Caco-2 (cell line): ENCODE data around the gene UTS2R. TPM values are rescaled to one million over a fixed set of nuclear protein-coding genes. Genes with fewer than 3 reads are reported as not detected.

Source experiments
- BruUV-seq: library from RNA; stranded (reverse); fragments of 400-500 nt; replicated peaks from 2 replicates; lab custom pipeline; 2021; lab: Mats Ljungman, UMichigan
- CTCF ChIA-PET: fragments of 300-600 bp; sonication (Branson Sonifier 250); formaldehyde crosslinking; loops from one replicate; lab custom pipeline; 2022; ENCODE audit warnings: antibody characterized with exemption; lab: Charles Lee
- POLR2A ChIA-PET: fragments of 300-600 bp; sonication (Branson Sonifier 250); formaldehyde crosslinking; loops from one replicate; lab custom pipeline; 2022; ENCODE audit warnings: antibody characterized with exemption; lab: Charles Lee
- DNase-seq, 2 experiments: peaks; one replicate each; pipeline versions ENCODE4 v3.0.0 to v3.0.0-alpha.2; 2020 to 2022
- H3K27me3 ChIP-seq: replicated peaks from 2 replicates; pipeline ENCODE4 v1.6.0; 2011; ENCODE audit warnings: low read length; ENCODE audit not compliant: control insufficient read depth, insufficient read depth
- H3K36me3 ChIP-seq: 2 replicates; pipeline ENCODE4 v1.5.1; 2011; ENCODE audit warnings: low read length; ENCODE audit not compliant: control insufficient read depth, insufficient read depth
- H3K4me1 ChIP-seq: fragments of 250-450 bp; sonication (Bioruptor Pico); 2 replicates; pipeline ENCODE4 v1.5.1; 2020; ENCODE audit warnings: mild to moderate bottlenecking
- H3K4me3 ChIP-seq: 2 replicates; pipeline ENCODE4 v1.5.1; 2011; ENCODE audit warnings: low read depth, mild to moderate bottlenecking, control low read depth, low read length
- H3K9me3 ChIP-seq: fragments of 250-450 bp; sonication (Bioruptor Pico); 2 replicates; pipeline ENCODE4 v1.5.1; 2020; ENCODE audit warnings: mild to moderate bottlenecking, moderate library complexity
- H3K27ac Mint-ChIP-seq: one replicate; pipeline ENCODE4 v1.8.0; 2022; ENCODE audit warnings: mixed read lengths; ENCODE audit not compliant: unreplicated experiment
- H3K27me3 Mint-ChIP-seq: one replicate; pipeline ENCODE4 v1.8.0; 2022; ENCODE audit warnings: mixed read lengths; ENCODE audit not compliant: insufficient read depth, unreplicated experiment
- H3K36me3 Mint-ChIP-seq: one replicate; pipeline ENCODE4 v1.8.0; 2022; ENCODE audit warnings: mild to moderate bottlenecking, mixed read lengths; ENCODE audit not compliant: insufficient read depth, unreplicated experiment
- H3K4me1 Mint-ChIP-seq: one replicate; pipeline ENCODE4 v1.8.0; 2022; ENCODE audit warnings: low read depth, mixed read lengths; ENCODE audit not compliant: unreplicated experiment
- H3K4me3 Mint-ChIP-seq: one replicate; pipeline ENCODE4 v1.8.0; 2022; ENCODE audit warnings: mild to moderate bottlenecking, moderate library complexity, mixed read lengths; ENCODE audit not compliant: unreplicated experiment
- H3K9me3 Mint-ChIP-seq: one replicate; pipeline ENCODE4 v1.8.0; 2022; ENCODE audit warnings: mixed read lengths; ENCODE audit not compliant: unreplicated experiment
- CTCF ChIP-seq, 2 experiments: fragments of 200-600 bp in 1 of 2; IDR thresholded peaks; 1 replicate in 1 of 2; 2 replicates in 1 of 2; pipeline versions ENCODE4 v1.5.1 to v1.8.0; 2011 to 2022; ENCODE audit warnings: antibody characterized with exemption in 1 of 2, control low read depth in 1 of 2, inconsistent platforms in 1 of 2, low read depth in 1 of 2, low read length in 1 of 2, mild to moderate bottlenecking in 1 of 2, moderate library complexity in 1 of 2; ENCODE audit not compliant: insufficient read depth in 1 of 2, severe bottlenecking in 1 of 2, unreplicated experiment in 1 of 2
- intact Hi-C: fragments of 100-400 bp; cut with micrococcal nuclease; formaldehyde crosslinking; loops from one replicate; pipeline ENCODE4 v1.10.0; 2022; ENCODE audit not compliant: unreplicated experiment
- total RNA-seq: library from RNA; stranded (reverse); gene quantifications from 2 replicates; pipeline ENCODE4 v1.2.3, GENCODE V29; 2022

UTS2R gene
- total RNA-seq, 1 experiment from 2014 or later = 0.66 TPM

- no peaks in the 10 kb centered on the region for H3K9me3 ChIP-seq
- H3K27me3 Mint-ChIP-seq = no peaks in the 10 kb centered on the region
- H3K27ac Mint-ChIP-seq = peak overlapping the region; percentile 82
- intact Hi-C loops = no loop called here
- no TSS peak for BruUV-seq
- peaks cover 16% of the 10 kb centered on the region for H3K4me1 Mint-ChIP-seq
- peaks cover 8% of the 10 kb centered on the region for H3K36me3 Mint-ChIP-seq
- H3K27me3 ChIP-seq = no peaks in the 10 kb centered on the region
- no peaks in the 10 kb centered on the region for H3K36me3 ChIP-seq
- ChIA-PET CTCF (interaction anchor here (1.2 kb wide), 1 partner anchor 12 kb away, joined by 3 read pairs; no protein-coding TSS in a partner anchor), POLR2A (interaction anchor here (0.9 to 1.2 kb wide), 2 partner anchors 76 to 151 kb away, joined by 3 read pairs; partner anchors contain the start of gene FOXK2)
- no peaks in the 10 kb centered on the region for H3K9me3 Mint-ChIP-seq
- DNase-seq = peak; percentile 93 to 96
- peak overlapping the region; percentile 18 for H3K4me3 ChIP-seq
- no peak for TF ChIP-seq CTCF (IDR thresholded peaks at IDR 0.05; ENCODE audit: insufficient read depth in 1 of 2, low read depth in 1 of 2, low read length in 1 of 2, severe bottlenecking in 1 of 2, unreplicated experiment in 1 of 2)
- H3K4me1 ChIP-seq = peaks cover 27% of the 10 kb centered on the region
- peak overlapping the region; percentile 76 for H3K4me3 Mint-ChIP-seq
Measured at GRCh38 chr17:82367724-82368524, 3.6 kb upstream of the UTS2R start.

GRCh38 chr17:82369211-82369610 is 2.4 kb upstream of the UTS2R start:
- CTCF ChIA-PET = interaction anchor here (0.5 kb wide), 1 partner anchor 46 kb away, joined by 6 read pairs; no protein-coding TSS in a partner anchor

More at GRCh38 chr17:82369211-82369610, 2.4 kb upstream of the UTS2R start:
- intact Hi-C loops = no loop called here
- H3K4me3 ChIP-seq = no peak overlapping the region
- no peaks in the 10 kb centered on the region for H3K36me3 ChIP-seq
- no peaks in the 10 kb centered on the region for H3K27me3 ChIP-seq
- POLR2A ChIA-PET = no interaction called here
- H3K4me3 Mint-ChIP-seq = no peak overlapping the region
- H3K4me1 ChIP-seq = peaks cover 27% of the 10 kb centered on the region
- no peak overlapping the region for H3K27ac Mint-ChIP-seq
- no peaks in the 10 kb centered on the region for H3K9me3 Mint-ChIP-seq
- H3K36me3 Mint-ChIP-seq = peaks cover 8% of the 10 kb centered on the region
- TF ChIP-seq CTCF (IDR thresholded peaks at IDR 0.05; ENCODE audit: insufficient read depth in 1 of 2, low read depth in 1 of 2, low read length in 1 of 2, severe bottlenecking in 1 of 2, unreplicated experiment in 1 of 2) = no peak
- peaks cover 16% of the 10 kb centered on the region for H3K4me1 Mint-ChIP-seq
- H3K27me3 Mint-ChIP-seq = no peaks in the 10 kb centered on the region
- no peaks in the 10 kb centered on the region for H3K9me3 ChIP-seq
- DNase-seq = no peak
- BruUV-seq = no TSS peak
